BLaER1 treated with 17β-estradiol and CSF1 and Interleukin-3, amounts not matched to agents 10 nM and 100 nM (cell line): Measurements from ENCODE around the gene MYLK.

Source experiments
- H3K27ac ChIP-seq, 11 experiments: shearing (Covaris generic); formaldehyde crosslinking; 2 replicates each; pipeline ENCODE4 v1.8.1; 2022
- H3K27me3 ChIP-seq, 11 experiments: shearing (Covaris generic); formaldehyde crosslinking; 2 replicates each; pipeline ENCODE4 v1.8.1; 2022
- H3K36me3 ChIP-seq, 11 experiments: shearing (Covaris generic); formaldehyde crosslinking; 2 replicates each; pipeline ENCODE4 v1.8.1; 2022
- H3K4me1 ChIP-seq, 10 experiments: shearing (Covaris generic); formaldehyde crosslinking; 2 replicates each; pipeline ENCODE4 v1.8.1; 2022
- H3K4me2 ChIP-seq, 11 experiments: shearing (Covaris generic); formaldehyde crosslinking; 2 replicates each; pipeline ENCODE4 v1.8.1; 2022
- H3K4me3 ChIP-seq, 10 experiments: shearing (Covaris generic); formaldehyde crosslinking; 2 replicates each; pipeline ENCODE4 v1.8.1; 2022
- H3K9ac ChIP-seq, 11 experiments: shearing (Covaris generic); formaldehyde crosslinking; 2 replicates each; pipeline ENCODE4 v1.8.1; 2022
- H3K9me3 ChIP-seq, 11 experiments: shearing (Covaris generic); formaldehyde crosslinking; replicated peaks in 1 of 11; 2 replicates each; pipeline ENCODE4 v1.8.1; 2022
- H4K20me1 ChIP-seq, 11 experiments: shearing (Covaris generic); formaldehyde crosslinking; 2 replicates each; pipeline ENCODE4 v1.8.1; 2022
- Cebpa-rat ChIP-seq, 11 experiments: shearing (Covaris generic); IDR thresholded peaks; 2 replicates each; pipeline ENCODE4 v1.8.1; 2022

The MYLK gene

GRCh38 chr3:123679712-123680386 lies 204.3 kb downstream of the MYLK start:
- TF ChIP-seq Cebpa-rat (IDR thresholded peaks at IDR 0.05): no peak
- no peak overlapping the region for H3K27ac ChIP-seq
- H3K36me3 ChIP-seq: peaks cover 0 to 85% (median 14%) of the 10 kb centered on the region in 11 experiments; a peak in 12 of 22 replicates
- H3K4me2 ChIP-seq: no peak overlapping the region
- H3K27me3 ChIP-seq: no peaks in the 10 kb centered on the region
- 0 out of 22 replicates have a peak, but pooled peaks cover 0 to 5% (median 0%) of the 10 kb centered on the region in 11 experiments for H4K20me1 ChIP-seq
- no peak overlapping the region for H3K4me3 ChIP-seq
- peaks cover 0 to 19% (median 7%) of the 10 kb centered on the region in 10 experiments; a peak in 9 of 20 replicates for H3K4me1 ChIP-seq
- H3K9ac ChIP-seq: no peak overlapping the region
- no peaks in the 10 kb centered on the region for H3K9me3 ChIP-seq

GRCh38 chr3:123678108-123678511 lies 206.0 kb downstream of the MYLK start:
- H3K27ac ChIP-seq: no peak overlapping the region
- no peak for TF ChIP-seq Cebpa-rat (IDR thresholded peaks at IDR 0.05)
- 0 out of 22 replicates have a peak, but pooled peaks cover 0 to 5% (median 0%) of the 10 kb centered on the region in 11 experiments for H4K20me1 ChIP-seq
- no peak overlapping the region for H3K4me3 ChIP-seq
- H3K36me3 ChIP-seq: peaks cover 0 to 75% (median 11%) of the 10 kb centered on the region in 11 experiments; a peak in 11 of 22 replicates
- H3K4me2 ChIP-seq: peak overlapping the region in 4 of 11 experiments; percentile 8 to 24 (median 13); a peak in 1 of 22 replicates
- no peaks in the 10 kb centered on the region for H3K9me3 ChIP-seq
- no peak overlapping the region for H3K9ac ChIP-seq
- H3K27me3 ChIP-seq: no peaks in the 10 kb centered on the region
- peaks cover 0 to 31% (median 14%) of the 10 kb centered on the region in 10 experiments; a peak in 14 of 20 replicates for H3K4me1 ChIP-seq

DNA sequence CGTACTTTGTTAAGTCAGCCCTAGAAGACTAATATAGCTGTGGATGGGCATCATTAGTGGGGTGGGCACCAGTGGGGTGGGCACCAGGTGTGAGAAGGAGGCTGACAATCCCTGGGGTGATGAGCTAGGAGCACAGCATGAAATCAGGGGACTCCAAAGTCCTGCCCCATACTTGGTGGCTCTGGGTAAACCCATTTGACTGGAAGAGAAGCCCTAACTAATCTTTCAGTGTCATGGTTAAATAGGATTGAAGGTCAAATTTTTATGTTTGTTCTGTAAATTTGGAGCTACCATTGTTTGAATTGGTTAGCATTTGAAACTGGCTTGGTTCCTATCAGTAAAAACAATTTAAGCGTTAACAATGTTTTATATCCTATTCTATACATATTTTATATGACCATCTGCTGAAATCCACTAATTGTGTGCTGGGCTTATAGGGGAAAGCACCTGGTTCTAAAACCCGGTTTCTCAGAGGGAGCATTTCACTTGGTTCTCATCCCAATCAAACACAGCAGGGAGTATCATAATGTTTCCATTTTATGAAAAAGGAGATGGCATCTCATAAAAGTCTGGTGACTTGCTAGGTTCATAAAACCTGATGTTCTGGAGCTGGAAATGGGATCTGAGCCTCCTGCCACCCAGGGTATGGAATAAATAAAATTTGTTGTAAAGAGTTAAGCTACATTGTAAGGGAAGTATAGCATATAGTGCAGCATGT lies 211.5 kb downstream of the MYLK start:
- Histone ChIP-seq H3K9ac (no peak overlapping the region), H3K4me1 (peaks cover 17 to 69% (median 38%) of the 10 kb centered on the region in 10 experiments), H3K4me3 (no peak overlapping the region), H3K4me2 (peak overlapping the region in 6 of 11 experiments; percentile 7 to 47 (median 23); a peak in 8 of 22 replicates), H3K27me3 (no peaks in the 10 kb centered on the region), H3K36me3 (peaks cover 0 to 43% (median 0%) of the 10 kb centered on the region in 11 experiments; a peak in 10 of 22 replicates), H3K9me3 (0 out of 22 replicates have a peak, but pooled peaks cover 0 to 5% (median 0%) of the 10 kb centered on the region in 11 experiments), H4K20me1 (no peaks in the 10 kb centered on the region), H3K27ac (no peak overlapping the region)
- no peak for TF ChIP-seq Cebpa-rat (IDR thresholded peaks at IDR 0.05)

GRCh38 chr3:123670743-123671142 lies 213.4 kb downstream of the MYLK start:
- TF ChIP-seq Cebpa-rat (IDR thresholded peaks at IDR 0.05): no peak
- H3K4me2 ChIP-seq: peak overlapping the region in 3 of 11 experiments; percentile 15 to 87 (median 80); a peak in 2 of 22 replicates
- H3K27ac ChIP-seq: no peak overlapping the region
- no peaks in the 10 kb centered on the region for H4K20me1 ChIP-seq
- peaks cover 24 to 87% (median 57%) of the 10 kb centered on the region in 10 experiments for H3K4me1 ChIP-seq
- H3K9me3 ChIP-seq: peaks cover 0 to 5% (median 0%) of the 10 kb centered on the region in 11 experiments; a peak in 1 of 22 replicates
- no peak overlapping the region for H3K9ac ChIP-seq
- no peak overlapping the region for H3K4me3 ChIP-seq
- H3K27me3 ChIP-seq: no peaks in the 10 kb centered on the region
- peaks cover 0 to 38% (median 6%) of the 10 kb centered on the region in 11 experiments; a peak in 11 of 22 replicates for H3K36me3 ChIP-seq

DNA sequence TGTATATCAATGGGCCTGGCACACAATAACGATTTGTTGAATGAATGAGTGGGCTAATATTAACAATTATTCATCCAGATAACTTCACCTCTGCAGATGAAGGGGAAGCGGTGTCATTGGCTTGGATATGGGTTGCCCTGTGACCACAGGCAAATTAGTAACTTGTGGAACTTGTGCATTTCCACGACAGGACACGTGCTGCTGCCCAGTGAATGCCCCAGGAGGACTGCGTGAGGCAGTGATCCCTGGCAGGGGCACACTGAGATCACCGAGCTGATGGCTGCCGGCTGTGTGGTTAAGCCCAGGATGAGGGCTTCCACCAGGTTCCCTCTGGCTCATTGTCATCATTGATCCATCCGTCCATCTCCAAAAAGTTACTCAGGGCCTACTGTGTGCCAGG lies 215.2 kb downstream of the MYLK start:
- TF ChIP-seq Cebpa-rat (IDR thresholded peaks at IDR 0.05): no peak
- Histone ChIP-seq H3K27me3 (no peaks in the 10 kb centered on the region), H3K9ac (peak overlapping the region in 3 of 11 experiments; percentile 37 to 55 (median 39); a peak in 4 of 22 replicates), H4K20me1 (no peaks in the 10 kb centered on the region), H3K36me3 (peaks cover 0 to 46% (median 10%) of the 10 kb centered on the region in 11 experiments; a peak in 13 of 22 replicates), H3K4me3 (no peak overlapping the region), H3K4me1 (peaks cover 24 to 96% (median 66%) of the 10 kb centered on the region in 10 experiments), H3K4me2 (peak overlapping the region; percentile 25 to 87 (median 74); a peak in 21 of 22 replicates), H3K27ac (peak overlapping the region in 6 of 11 experiments; percentile 20 to 77 (median 70); a peak in 11 of 22 replicates), H3K9me3 (peaks cover 0 to 10% (median 0%) of the 10 kb centered on the region in 11 experiments; a peak in 4 of 22 replicates)

GRCh38 chr3:123667784-123668183 lies 216.3 kb downstream of the MYLK start:
- peaks cover 0 to 57% (median 20%) of the 10 kb centered on the region in 11 experiments; a peak in 13 of 22 replicates for H3K36me3 ChIP-seq
- H3K27ac ChIP-seq: peak overlapping the region in 8 of 11 experiments; percentile 46 to 77 (median 62); a peak in 15 of 22 replicates
- peak overlapping the region in 2 of 10 experiments; percentile 4 to 16; a peak in 5 of 20 replicates for H3K4me3 ChIP-seq
- H3K27me3 ChIP-seq: no peaks in the 10 kb centered on the region
- peak overlapping the region; percentile 59 to 87 (median 74) for H3K4me2 ChIP-seq
- no peaks in the 10 kb centered on the region for H4K20me1 ChIP-seq
- peaks cover 24 to 96% (median 65%) of the 10 kb centered on the region in 10 experiments for H3K4me1 ChIP-seq
- TF ChIP-seq Cebpa-rat (IDR thresholded peaks at IDR 0.05): 0 out of 22 replicates have a peak, but pooled peaks of 1 of the 11 experiments have one; percentile 2
- peak overlapping the region in 5 of 11 experiments; percentile 24 to 64 (median 50); a peak in 9 of 22 replicates for H3K9ac ChIP-seq
- H3K9me3 ChIP-seq: peaks cover 0 to 10% (median 3%) of the 10 kb centered on the region in 11 experiments; a peak in 4 of 22 replicates

DNA sequence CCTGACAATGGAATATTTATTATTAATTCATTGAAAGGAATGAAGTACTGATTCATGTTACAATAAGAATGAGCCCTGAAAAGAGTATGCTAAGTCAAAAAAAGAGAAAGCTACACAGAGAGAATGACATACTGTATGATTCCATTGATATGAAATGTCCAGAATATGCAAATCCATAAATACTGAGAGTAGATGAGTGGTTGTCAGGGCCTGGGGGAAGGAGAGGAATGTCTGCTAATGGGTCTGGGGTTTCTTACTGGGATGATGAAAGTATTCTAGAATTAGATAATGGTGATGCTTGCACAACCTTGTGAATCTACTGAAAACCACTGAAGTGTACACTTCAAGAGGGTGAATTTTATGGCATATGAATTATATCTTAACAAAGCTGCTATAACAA lies 219.4 kb downstream of the MYLK start:
- Histone ChIP-seq H3K27ac (peak overlapping the region in 1 of 11 experiments; percentile 77; a peak in 1 of 22 replicates), H3K9ac (no peak overlapping the region), H3K4me1 (peaks cover 24 to 99% (median 88%) of the 10 kb centered on the region in 10 experiments), H3K9me3 (peaks cover 0 to 10% (median 3%) of the 10 kb centered on the region in 11 experiments; a peak in 4 of 22 replicates), H3K4me2 (peak overlapping the region in 5 of 11 experiments; percentile 67 to 87 (median 83); a peak in 7 of 22 replicates), H3K4me3 (no peak overlapping the region), H3K27me3 (no peaks in the 10 kb centered on the region), H3K36me3 (peaks cover 0 to 58% (median 22%) of the 10 kb centered on the region in 11 experiments; a peak in 13 of 22 replicates), H4K20me1 (no peaks in the 10 kb centered on the region)
- TF ChIP-seq Cebpa-rat (IDR thresholded peaks at IDR 0.05): no peak

GRCh38 chr3:123663977-123664376 lies 220.2 kb downstream of the MYLK start:
- peaks cover 20 to 97% (median 83%) of the 10 kb centered on the region in 10 experiments for H3K4me1 ChIP-seq
- no peak for TF ChIP-seq Cebpa-rat (IDR thresholded peaks at IDR 0.05)
- H3K4me2 ChIP-seq: peak overlapping the region in 4 of 11 experiments; percentile 52 to 72 (median 60); a peak in 4 of 22 replicates
- peaks cover 0 to 10% (median 3%) of the 10 kb centered on the region in 11 experiments; a peak in 4 of 22 replicates for H3K9me3 ChIP-seq
- H3K27me3 ChIP-seq: no peaks in the 10 kb centered on the region
- no peaks in the 10 kb centered on the region for H4K20me1 ChIP-seq
- no peak overlapping the region for H3K4me3 ChIP-seq
- H3K27ac ChIP-seq: no peak overlapping the region; a peak in 1 of 22 replicates
- no peak overlapping the region for H3K9ac ChIP-seq
- H3K36me3 ChIP-seq: peaks cover 0 to 65% (median 22%) of the 10 kb centered on the region in 11 experiments; a peak in 14 of 22 replicates
